Muscle layer of duodenum (tissue), 2 donors: ENCODE data around the gene CFAP61.

Experiments
- H3K27ac ChIP-seq: one replicate; pipeline ENCODE4 v1.7.0; 2013; ENCODE audit warnings: mild to moderate bottlenecking, low read length
- H3K27me3 ChIP-seq: one replicate; pipeline ENCODE4 v1.7.0; 2013; ENCODE audit warnings: low read depth, mild to moderate bottlenecking, control low read depth, low read length
- H3K36me3 ChIP-seq, 2 donors: one replicate each; pipeline ENCODE4 v1.7.0; 2013; ENCODE audit warnings: low read length in 2 of 2, control low read depth in 1 of 2, mild to moderate bottlenecking in 1 of 2; ENCODE audit not compliant: insufficient read depth in 2 of 2, control insufficient read depth in 1 of 2
- H3K4me1 ChIP-seq, 2 donors: one replicate each; pipeline ENCODE4 v1.7.0; 2013; ENCODE audit warnings: low read length in 2 of 2, mild to moderate bottlenecking in 2 of 2, control low read depth in 1 of 2, moderate library complexity in 1 of 2; ENCODE audit not compliant: insufficient read depth in 2 of 2, control insufficient read depth in 1 of 2
- H3K4me3 ChIP-seq, 2 donors: one replicate each; pipeline ENCODE4 v1.7.0; 2013; ENCODE audit warnings: low read length in 2 of 2, low read depth in 1 of 2, mild to moderate bottlenecking in 1 of 2
- H3K9me3 ChIP-seq, 2 donors: one replicate each; pipeline ENCODE4 v1.7.0; 2013; ENCODE audit warnings: low read length in 2 of 2, control low read depth in 1 of 2, mild to moderate bottlenecking in 1 of 2; ENCODE audit not compliant: control insufficient read depth in 1 of 2
- donor health status: healthy.

Gene CFAP61

DNA sequence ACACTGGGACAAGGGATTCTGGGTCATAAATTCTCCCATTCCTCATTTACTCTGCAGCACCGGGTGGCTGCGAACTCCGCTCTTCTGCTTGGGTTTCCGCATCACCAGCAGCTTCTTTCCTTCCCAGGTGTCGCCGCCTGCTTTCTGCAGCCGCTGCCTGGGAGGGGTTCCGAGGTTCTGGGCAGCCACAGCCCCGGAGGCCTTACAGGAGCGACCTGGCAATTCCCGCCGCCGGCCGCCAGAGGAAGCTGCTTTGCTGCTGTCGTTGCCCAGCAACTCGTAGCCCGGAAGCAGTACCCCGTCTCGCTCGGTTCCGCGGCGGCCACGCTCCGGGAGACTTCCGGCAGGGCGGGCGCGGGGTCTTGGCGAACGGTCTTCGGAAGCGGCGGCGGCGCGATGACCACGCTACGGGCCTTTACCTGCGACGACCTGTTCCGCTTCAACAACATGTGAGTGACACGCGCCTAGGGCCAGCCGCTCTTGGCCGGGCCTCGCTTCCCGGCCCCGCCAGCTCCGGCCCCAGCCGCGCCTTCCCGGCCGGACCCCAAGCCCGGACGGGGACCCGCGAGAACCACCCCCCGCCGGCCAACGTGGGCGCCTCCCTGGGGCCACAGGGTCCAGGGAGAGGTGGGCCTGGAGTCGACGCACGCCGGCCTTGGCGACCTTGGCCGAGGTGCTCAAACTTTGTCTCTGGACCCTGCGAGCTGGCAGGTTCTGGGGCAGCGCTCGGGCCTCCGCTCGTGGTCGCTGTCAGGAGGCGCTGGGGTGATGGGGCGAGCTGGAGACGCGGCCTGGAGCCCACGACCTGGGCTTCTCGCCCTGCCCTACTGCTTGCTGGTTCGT lies 35.1 kb upstream of the CFAP61 start, which contains the start of gene NAA20:
Gene NAA20, plus strand, starts transcription at position 362 of the 843 bp plus-strand sequence. Its CDS starts 35 bp downstream, at position 397.
- Histone ChIP-seq H3K4me1 (peaks cover 13 to 31% of the 10 kb centered on the region in 2 donors), H3K36me3 (no peaks in the 10 kb centered on the region), H3K9me3 (no peaks in the 10 kb centered on the region), H3K27me3 (no peaks in the 10 kb centered on the region), H3K4me3 (peak within 1 kb of the TSS; percentile 87 to 99), H3K27ac (peak within 1 kb of the TSS; percentile 36)

- peaks cover 3 to 4% of the 10 kb centered on the region in 2 donors for H3K36me3 ChIP-seq
- no peaks in the 10 kb centered on the region for H3K27me3 ChIP-seq
- no peaks in the 10 kb centered on the region for H3K9me3 ChIP-seq
- peak overlapping the region; percentile 87 to 99 for H3K4me3 ChIP-seq
- H3K4me1 ChIP-seq, result peaks cover 13 to 31% of the 10 kb centered on the region in 2 donors
- peak overlapping the region; percentile 36 for H3K27ac ChIP-seq
These were observed 34.5 kb upstream of the CFAP61 start for GRCh38 chr20:20017844-20018185.

DNA sequence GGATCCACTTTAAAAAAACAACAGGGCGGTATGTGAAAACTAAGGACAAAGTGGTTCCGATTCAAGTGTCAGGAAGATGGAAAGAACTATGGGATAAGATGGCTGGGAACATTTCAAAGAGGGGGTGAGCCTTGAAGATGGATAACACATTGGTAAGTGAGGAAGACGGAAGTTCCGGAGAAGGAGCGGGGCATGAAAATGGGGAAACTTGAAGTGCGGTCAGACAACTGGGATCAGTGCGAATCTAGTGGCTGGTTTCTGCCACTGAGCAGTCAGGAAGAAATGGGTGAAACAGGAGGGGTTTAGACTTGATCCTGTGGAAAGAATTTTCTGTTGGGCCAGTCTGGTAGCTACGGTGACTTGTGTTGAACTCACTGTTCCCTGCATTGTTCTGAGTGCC lies 34.0 kb upstream of the CFAP61 start:
- peak overlapping the region; percentile 36 for H3K27ac ChIP-seq
- peak overlapping the region; percentile 87 to 99 for H3K4me3 ChIP-seq

DNA sequence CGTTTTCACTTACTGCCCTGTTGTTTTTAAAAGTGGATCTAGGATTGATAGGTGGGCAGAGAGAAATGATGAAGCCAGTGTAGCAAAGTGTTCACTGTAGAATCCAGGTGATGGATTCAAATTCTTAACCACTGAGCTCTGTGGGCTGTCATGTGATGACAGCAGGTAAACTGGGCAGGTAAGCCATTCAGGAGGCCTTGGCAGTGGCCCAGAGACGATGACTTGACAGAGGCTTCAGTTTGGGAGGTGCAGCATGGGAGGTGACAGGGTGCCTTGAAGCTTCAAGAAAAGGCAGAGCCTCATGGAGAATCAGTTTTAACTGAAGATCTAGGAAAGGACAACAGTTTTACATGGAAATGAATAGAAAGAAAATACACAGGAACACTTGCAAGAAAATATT lies 33.2 kb upstream of the CFAP61 start:
- Histone ChIP-seq H3K27ac (no peak overlapping the region), H3K4me1 (peaks cover 13 to 31% of the 10 kb centered on the region in 2 donors), H3K4me3 (no peak overlapping the region), H3K27me3 (no peaks in the 10 kb centered on the region), H3K9me3 (no peaks in the 10 kb centered on the region), H3K36me3 (peaks cover 4 to 5% of the 10 kb centered on the region in 2 donors)

More for the DNA sequence above, 34.0 kb upstream of the CFAP61 start:
- Histone ChIP-seq H3K27me3 (no peaks in the 10 kb centered on the region), H3K4me1 (peaks cover 13 to 31% of the 10 kb centered on the region in 2 donors), H3K9me3 (no peaks in the 10 kb centered on the region), H3K36me3 (peaks cover 3 to 5% of the 10 kb centered on the region in 2 donors)

- peaks cover 13 to 31% of the 10 kb centered on the region in 2 donors for H3K4me1 ChIP-seq
- H3K9me3 ChIP-seq, result no peaks in the 10 kb centered on the region
- H3K36me3 ChIP-seq, result peaks cover 5 to 8% of the 10 kb centered on the region in 2 donors
- H3K27ac ChIP-seq, result no peak overlapping the region
- H3K4me3 ChIP-seq, result no peak overlapping the region
- H3K27me3 ChIP-seq, result no peaks in the 10 kb centered on the region
These were observed 31.4 kb upstream of the CFAP61 start for GRCh38 chr20:20020908-20021307.

DNA sequence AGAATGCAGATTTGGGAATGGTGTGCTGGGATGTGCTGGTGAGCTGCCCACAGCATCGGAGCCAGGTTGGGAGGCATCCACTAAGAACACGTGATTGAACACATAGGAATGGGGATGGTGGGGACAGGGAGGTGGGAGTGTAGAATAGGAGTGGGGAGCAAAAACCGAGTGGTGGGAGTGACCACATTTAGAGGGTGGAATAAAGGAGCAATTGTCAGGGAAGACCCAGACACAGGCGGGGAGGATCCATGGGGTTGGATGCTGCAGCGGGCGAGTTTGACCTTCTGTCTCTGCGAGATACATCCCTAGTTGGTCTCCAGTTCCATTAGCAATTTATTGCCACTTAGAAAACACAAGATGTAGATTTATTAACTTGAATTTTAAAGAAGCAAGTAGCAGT lies 30.5 kb upstream of the CFAP61 start:
- H3K9me3 ChIP-seq, result no peaks in the 10 kb centered on the region
- no peak overlapping the region for H3K27ac ChIP-seq
- H3K36me3 ChIP-seq, result peaks cover 8 to 9% of the 10 kb centered on the region in 2 donors
- no peak overlapping the region for H3K4me3 ChIP-seq
- no peaks in the 10 kb centered on the region for H3K27me3 ChIP-seq
- H3K4me1 ChIP-seq, result peaks cover 13 to 31% of the 10 kb centered on the region in 2 donors

DNA sequence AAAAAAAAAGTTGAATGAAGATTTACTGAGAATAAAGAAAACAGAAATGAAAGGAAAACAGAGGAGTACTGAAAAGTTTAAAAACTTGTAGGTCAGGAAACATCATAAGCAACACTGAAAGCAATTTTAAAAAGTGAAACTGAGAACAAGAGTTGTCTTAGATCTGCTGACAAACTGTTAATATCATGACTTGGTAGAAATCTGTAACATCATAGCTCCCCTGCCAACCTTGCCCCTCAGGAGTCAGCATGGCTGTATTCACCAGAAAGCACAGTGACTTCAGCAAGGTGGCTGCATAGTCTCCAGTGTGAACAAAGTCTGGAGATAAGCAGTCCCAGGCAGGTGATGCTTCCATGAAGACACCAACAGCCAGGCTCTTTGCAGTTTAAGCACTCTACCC lies 29.8 kb upstream of the CFAP61 start:
- peaks cover 10 to 14% of the 10 kb centered on the region in 2 donors for H3K36me3 ChIP-seq

DNA sequence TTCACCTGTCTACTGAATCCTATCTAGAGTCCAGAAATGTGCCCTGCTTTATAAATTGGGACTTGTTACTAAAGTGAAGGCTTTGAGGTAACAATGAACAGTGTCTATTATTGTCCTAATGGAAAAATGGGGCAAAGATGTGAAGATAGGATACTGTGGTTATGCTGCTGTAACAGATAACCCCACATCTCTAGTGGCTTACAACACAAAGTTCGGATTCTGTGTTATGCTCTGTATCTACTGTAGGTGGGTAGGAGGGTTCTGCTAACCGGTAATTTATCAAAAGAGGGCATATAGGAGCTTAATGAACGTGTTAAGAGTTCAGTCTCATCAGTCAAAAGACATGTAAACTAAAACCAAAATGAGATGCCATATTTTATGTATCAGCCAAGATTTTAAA lies 28.9 kb upstream of the CFAP61 start:
- Histone ChIP-seq H3K9me3 (no peaks in the 10 kb centered on the region), H3K36me3 (peaks cover 12 to 14% of the 10 kb centered on the region in 2 donors), H3K4me1 (peaks cover 9 to 22% of the 10 kb centered on the region in 2 donors), H3K4me3 (no peak overlapping the region), H3K27ac (no peak overlapping the region), H3K27me3 (no peaks in the 10 kb centered on the region)

More for the DNA sequence above, 29.8 kb upstream of the CFAP61 start:
- no peak overlapping the region for H3K4me3 ChIP-seq
- peaks cover 13 to 31% of the 10 kb centered on the region in 2 donors for H3K4me1 ChIP-seq
- no peaks in the 10 kb centered on the region for H3K9me3 ChIP-seq
- peak overlapping the region; percentile 1 for H3K27ac ChIP-seq
- H3K27me3 ChIP-seq, result no peaks in the 10 kb centered on the region

- Histone ChIP-seq H3K4me3 (no peak overlapping the region), H3K4me1 (peaks cover 0 to 11% of the 10 kb centered on the region in 2 donors), H3K36me3 (peaks cover 14 to 17% of the 10 kb centered on the region in 2 donors), H3K27me3 (no peaks in the 10 kb centered on the region), H3K9me3 (no peaks in the 10 kb centered on the region), H3K27ac (no peak overlapping the region)
These were observed 27.4 kb upstream of the CFAP61 start for GRCh38 chr20:20024942-20025341.

DNA sequence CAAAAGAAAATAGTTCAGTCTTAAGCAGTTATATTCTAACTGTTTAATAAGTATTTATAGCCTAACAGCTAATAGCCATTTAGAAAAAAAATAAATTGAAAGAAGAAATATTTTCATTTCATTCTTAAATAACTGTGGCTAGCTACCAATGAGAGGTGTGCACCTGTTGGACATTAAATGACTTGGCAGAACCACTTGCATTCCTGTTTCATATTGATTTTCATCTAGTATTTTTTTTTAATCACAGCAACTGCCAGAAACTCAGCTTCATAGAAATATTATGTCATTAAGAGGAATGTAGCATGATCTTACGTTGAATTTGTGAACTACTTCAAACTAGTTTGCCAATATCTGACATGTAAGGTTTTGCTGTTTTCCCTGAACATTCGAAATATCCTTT lies 25.0 kb upstream of the CFAP61 start:
- Histone ChIP-seq H3K27me3 (no peaks in the 10 kb centered on the region), H3K4me1 (no peaks in the 10 kb centered on the region), H3K36me3 (peaks cover 31 to 34% of the 10 kb centered on the region in 2 donors), H3K27ac (no peak overlapping the region), H3K4me3 (no peak overlapping the region), H3K9me3 (no peaks in the 10 kb centered on the region)

DNA sequence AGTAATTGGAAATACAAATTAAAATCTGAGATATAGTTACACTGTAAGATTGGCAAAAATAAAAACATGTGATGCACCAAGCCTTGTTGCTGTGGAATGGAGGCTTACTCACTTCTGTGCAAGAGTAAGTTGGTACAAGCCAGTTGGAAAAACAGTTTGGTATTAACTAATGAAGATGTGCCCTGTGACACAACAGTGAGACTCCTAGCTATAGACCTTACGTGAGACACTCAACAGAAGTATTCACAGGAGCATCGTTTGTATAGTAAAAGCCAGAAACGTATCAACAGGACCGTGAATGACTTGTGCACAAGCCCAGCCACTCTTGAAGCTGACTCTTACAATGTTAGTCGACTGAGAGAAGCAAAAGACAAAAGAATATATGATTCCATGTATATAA lies 20.5 kb upstream of the CFAP61 start:
- Histone ChIP-seq H3K27ac (no peak overlapping the region), H3K36me3 (peaks cover 56 to 66% of the 10 kb centered on the region in 2 donors)

More for the DNA sequence above, 20.5 kb upstream of the CFAP61 start:
- Histone ChIP-seq H3K4me3 (no peak overlapping the region), H3K4me1 (no peaks in the 10 kb centered on the region), H3K9me3 (no peaks in the 10 kb centered on the region), H3K27me3 (no peaks in the 10 kb centered on the region)
